GM10266 (cell line): Measurements from ENCODE around the gene CSMD2.

Source experiments
- DNase-seq: peaks from one replicate; pipeline ENCODE4 v3.0.0; 2012; ENCODE audit errors: extremely low spot score
- TF ChIP-seq, protein P1 (sequence below): IDR thresholded peaks from 2 replicates; pipeline ENCODE4 v1.5.1; 2012; ENCODE audit warnings: mild to moderate bottlenecking, low read depth; ENCODE audit not compliant: control insufficient read depth, insufficient read depth; ENCODE audit errors: missing control alignments

Gene CSMD2

DNA sequence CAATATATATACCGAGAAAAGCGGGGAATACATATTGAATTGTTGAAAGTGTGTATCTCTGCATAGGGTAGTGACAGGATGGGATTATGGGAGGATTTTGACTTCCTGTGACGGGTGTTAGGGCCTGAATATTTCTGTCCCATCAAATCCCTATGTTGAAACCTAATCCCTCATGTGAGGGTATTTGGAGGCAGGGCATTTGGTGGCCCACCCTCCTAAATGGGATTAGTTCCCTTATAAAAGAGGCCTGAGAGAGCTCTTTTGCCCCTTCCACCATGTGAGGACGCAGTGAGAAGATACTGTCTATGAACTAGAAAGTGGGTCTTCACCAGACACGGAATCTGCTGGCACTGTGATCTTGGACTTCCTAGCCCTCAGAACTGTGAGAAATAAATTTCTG, 555.3 kb downstream of the CSMD2 start:
- DNase-seq, result no peak
- TF ChIP-seq, protein P1, sequence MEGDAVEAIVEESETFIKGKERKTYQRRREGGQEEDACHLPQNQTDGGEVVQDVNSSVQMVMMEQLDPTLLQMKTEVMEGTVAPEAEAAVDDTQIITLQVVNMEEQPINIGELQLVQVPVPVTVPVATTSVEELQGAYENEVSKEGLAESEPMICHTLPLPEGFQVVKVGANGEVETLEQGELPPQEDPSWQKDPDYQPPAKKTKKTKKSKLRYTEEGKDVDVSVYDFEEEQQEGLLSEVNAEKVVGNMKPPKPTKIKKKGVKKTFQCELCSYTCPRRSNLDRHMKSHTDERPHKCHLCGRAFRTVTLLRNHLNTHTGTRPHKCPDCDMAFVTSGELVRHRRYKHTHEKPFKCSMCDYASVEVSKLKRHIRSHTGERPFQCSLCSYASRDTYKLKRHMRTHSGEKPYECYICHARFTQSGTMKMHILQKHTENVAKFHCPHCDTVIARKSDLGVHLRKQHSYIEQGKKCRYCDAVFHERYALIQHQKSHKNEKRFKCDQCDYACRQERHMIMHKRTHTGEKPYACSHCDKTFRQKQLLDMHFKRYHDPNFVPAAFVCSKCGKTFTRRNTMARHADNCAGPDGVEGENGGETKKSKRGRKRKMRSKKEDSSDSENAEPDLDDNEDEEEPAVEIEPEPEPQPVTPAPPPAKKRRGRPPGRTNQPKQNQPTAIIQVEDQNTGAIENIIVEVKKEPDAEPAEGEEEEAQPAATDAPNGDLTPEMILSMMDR, result no peak

DNA sequence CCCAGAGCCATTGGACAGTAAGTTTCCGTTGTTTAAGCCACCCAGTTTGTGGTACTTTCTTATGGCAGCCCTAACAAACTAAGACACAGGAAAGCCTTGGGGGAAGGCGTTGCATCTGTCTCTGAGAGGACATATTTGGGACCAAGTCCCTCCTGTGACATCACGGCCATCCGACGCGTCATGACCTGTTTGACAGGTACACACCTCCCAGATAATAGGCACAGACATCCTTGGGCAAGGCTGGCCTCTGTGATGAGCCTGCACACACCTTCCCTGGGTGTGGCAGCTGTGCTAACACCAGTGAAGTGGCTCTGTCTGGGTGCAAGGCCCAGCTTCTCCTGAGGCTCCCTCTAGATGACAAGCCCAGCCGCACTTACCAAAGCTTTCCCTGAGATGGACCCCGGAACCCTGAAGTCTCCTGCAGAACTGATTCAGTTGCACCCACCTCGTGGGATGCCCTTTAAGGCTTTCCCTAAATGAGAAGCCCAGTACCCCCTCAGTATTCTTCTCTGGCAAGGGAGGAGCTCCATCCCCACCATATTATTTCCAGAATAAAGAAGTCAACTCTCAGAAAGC, 556.1 kb downstream of the CSMD2 start:
- TF ChIP-seq, protein P1, result no peak
- DNase-seq, result no peak

DNA sequence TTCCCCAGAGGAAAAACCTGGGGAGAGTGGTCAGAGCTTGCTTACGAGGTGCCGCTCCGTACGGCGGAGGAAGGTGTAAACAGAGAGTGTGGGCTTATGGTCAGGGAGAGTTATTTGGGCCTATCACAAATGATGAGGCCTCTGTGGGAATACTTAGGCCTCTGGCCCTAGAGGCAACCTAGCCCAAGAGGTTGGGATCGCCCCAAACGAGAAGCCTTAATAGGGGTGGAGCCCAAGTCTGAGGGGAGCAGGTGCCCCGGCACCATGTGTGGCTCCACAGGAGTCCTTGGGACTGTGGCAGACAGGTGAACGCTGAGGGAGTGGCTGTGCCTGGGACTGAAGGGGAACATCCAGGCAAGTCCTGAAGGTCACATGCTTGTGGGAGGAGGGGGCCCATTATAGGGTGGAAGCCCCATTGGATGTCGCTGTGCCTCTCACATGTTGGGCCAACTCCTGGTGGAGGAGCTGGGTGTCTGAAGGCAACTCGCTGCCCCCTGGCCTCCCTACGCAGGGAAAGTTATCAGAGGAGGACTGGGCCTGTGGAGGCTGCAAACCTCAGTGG, 557.5 kb downstream of the CSMD2 start:
- TF ChIP-seq, protein P1, result no peak
- DNase-seq, result no peak

DNA sequence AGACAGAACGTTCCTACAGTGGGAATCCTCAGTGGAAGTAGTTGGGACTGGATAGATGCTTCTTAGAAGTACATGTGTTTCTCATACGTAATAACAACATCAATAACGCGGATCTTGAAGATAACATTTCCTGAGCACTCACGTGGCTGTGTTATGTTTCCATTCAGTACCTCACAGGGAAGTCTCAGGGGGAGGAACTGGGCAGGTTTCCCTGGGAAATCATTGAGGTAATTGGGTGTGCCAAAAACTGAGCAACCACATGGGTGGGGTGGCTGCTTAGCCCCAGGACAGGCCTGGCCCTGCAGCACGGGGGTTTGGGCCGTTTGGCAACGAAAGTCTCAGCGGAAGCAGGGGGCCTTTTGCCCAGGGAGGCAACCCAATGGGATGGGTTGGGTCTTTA, 558.8 kb downstream of the CSMD2 start:
- TF ChIP-seq, protein P1, result no peak
- no peak for DNase-seq

DNA sequence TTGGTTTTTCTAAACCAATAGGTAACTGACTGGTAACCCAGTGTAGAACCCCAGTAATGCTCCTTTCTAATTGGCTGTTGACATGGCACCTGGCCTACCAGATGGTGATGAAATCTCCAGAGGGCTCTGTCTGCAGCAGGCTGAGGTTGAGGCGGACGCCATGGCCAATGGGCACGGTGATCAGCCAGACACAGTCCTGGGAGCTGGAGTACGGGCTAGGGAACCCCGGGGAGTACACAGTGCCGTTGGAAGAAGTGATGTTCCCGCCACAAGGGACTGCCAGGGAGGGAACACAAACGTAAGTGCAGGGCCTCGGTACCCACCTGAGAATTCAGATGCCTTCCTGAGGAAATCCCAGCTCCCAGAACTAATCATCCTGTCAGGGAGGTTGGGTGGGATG, 562.8 kb downstream of the CSMD2 start:
- TF ChIP-seq, protein P1, result no peak
- DNase-seq, result no peak

DNA sequence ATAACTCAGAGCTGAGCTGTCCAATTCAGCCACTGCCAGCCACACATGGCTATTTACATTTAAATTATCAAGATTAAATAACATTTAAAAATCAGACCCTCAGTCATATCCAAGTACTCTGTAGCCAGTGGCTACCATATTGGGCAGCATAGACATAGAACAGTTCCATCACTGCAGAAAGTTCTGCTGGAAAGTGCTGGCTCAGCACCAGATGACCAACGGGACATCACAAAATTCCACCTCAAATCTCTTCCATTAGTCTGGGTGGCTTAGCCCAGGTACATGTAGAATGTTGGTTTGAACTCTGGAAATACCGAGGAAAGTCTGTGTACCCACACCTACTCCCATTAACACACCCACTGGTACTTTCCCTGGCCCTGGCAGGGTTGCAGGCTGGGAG, 563.3 kb downstream of the CSMD2 start:
- no peak for DNase-seq
- TF ChIP-seq, protein P1, result no peak

GRCh38 chr1:33599516-33600115, 565.4 kb downstream of the CSMD2 start:
- DNase-seq, result no peak
- TF ChIP-seq, protein P1, result no peak
